Glutamatergic neuron (in vitro differentiated cells): ENCODE data around the gene CXCL6. TPM values are rescaled to one million over a fixed set of nuclear protein-coding genes. Genes with fewer than 3 reads are reported as not detected.

ENCODE experiments used
- DNase-seq: peaks from one replicate; pipeline ENCODE4 v3.0.0; 2022
- H3K27ac Mint-ChIP-seq: one replicate; pipeline ENCODE4 v1.8.0; 2020; ENCODE audit warnings: mild to moderate bottlenecking, mixed read lengths, inconsistent platforms; ENCODE audit not compliant: unreplicated experiment
- H3K27me3 Mint-ChIP-seq: one replicate; pipeline ENCODE4 v1.8.0; 2020; ENCODE audit warnings: mild to moderate bottlenecking, moderate library complexity, mixed read lengths, inconsistent platforms; ENCODE audit not compliant: unreplicated experiment
- H3K36me3 Mint-ChIP-seq: one replicate; pipeline ENCODE4 v1.8.0; 2020; ENCODE audit warnings: mild to moderate bottlenecking, mixed read lengths, inconsistent platforms; ENCODE audit not compliant: unreplicated experiment
- H3K4me1 Mint-ChIP-seq: one replicate; pipeline ENCODE4 v1.8.0; 2020; ENCODE audit warnings: mild to moderate bottlenecking, low read depth, mixed read lengths, inconsistent platforms; ENCODE audit not compliant: unreplicated experiment
- H3K4me3 Mint-ChIP-seq: one replicate; pipeline ENCODE4 v1.8.0; 2020; ENCODE audit warnings: mild to moderate bottlenecking, mixed read lengths, inconsistent platforms; ENCODE audit not compliant: unreplicated experiment
- H3K9me3 Mint-ChIP-seq: one replicate; pipeline ENCODE4 v1.8.0; 2020; ENCODE audit warnings: mild to moderate bottlenecking, moderate library complexity, mixed read lengths, inconsistent platforms; ENCODE audit not compliant: unreplicated experiment
- CTCF ChIP-seq: fragments of 200-600 bp; sonication (generic); IDR thresholded peaks from one replicate; pipeline ENCODE4 v1.5.0; 2021; ENCODE audit not compliant: partially characterized antibody, unreplicated experiment
- total RNA-seq: library from RNA; stranded (reverse); fragmentation: NEBNext Ultra II Directional; extraction: Animal tissue kit (Norgen Biotek cat#: 25700); gene quantifications from one replicate; pipeline ENCODE4 v1.2.1, GENCODE V29; 2021; ENCODE audit not compliant: unreplicated experiment

CXCL6 gene
- total RNA-seq, 1 donor from 2014 or later: not detected

GRCh38 chr4:73869130-73870055 lies 32.9 kb downstream of the CXCL6 start, which contains the start of gene CXCL1:
TSS of gene CXCL1 (plus strand) at chr4:73869393. CDS start at chr4:73869471, 78 bp downstream.
- Mint-ChIP-seq H3K4me1 (peaks cover 1% of the 10 kb centered on the region), H3K9me3 (no peaks in the 10 kb centered on the region), H3K27me3 (peaks cover 6% of the 10 kb centered on the region), H3K27ac (no peak within 1 kb of the TSS), H3K4me3 (peak within 1 kb of the TSS; percentile 87), H3K36me3 (no peaks in the 10 kb centered on the region)
- TF ChIP-seq CTCF: no peak
- peak; percentile 63 for DNase-seq

GRCh38 chr4:73870260-73870659 lies 33.8 kb downstream of the CXCL6 start:
- no peak overlapping the region for H3K27ac Mint-ChIP-seq
- no peaks in the 10 kb centered on the region for H3K36me3 Mint-ChIP-seq
- no peaks in the 10 kb centered on the region for H3K9me3 Mint-ChIP-seq

GRCh38 chr4:73870768-73871167 lies 34.3 kb downstream of the CXCL6 start:
- Mint-ChIP-seq H3K9me3 (no peaks in the 10 kb centered on the region), H3K27ac (no peak overlapping the region), H3K4me3 (no peak overlapping the region), H3K36me3 (no peaks in the 10 kb centered on the region), H3K27me3 (peaks cover 6% of the 10 kb centered on the region), H3K4me1 (peaks cover 1% of the 10 kb centered on the region)
- no peak for TF ChIP-seq CTCF
- no peak for DNase-seq

More at GRCh38 chr4:73870260-73870659, 33.8 kb downstream of the CXCL6 start:
- Mint-ChIP-seq H3K27me3 (peaks cover 6% of the 10 kb centered on the region), H3K4me3 (peak overlapping the region; percentile 87), H3K4me1 (peaks cover 1% of the 10 kb centered on the region)
- DNase-seq: no peak
- TF ChIP-seq CTCF: no peak

- no peak for TF ChIP-seq CTCF
- no peak overlapping the region for H3K27ac Mint-ChIP-seq
- no peaks in the 10 kb centered on the region for H3K9me3 Mint-ChIP-seq
- DNase-seq: no peak
- no peak overlapping the region for H3K4me3 Mint-ChIP-seq
- H3K36me3 Mint-ChIP-seq: no peaks in the 10 kb centered on the region
- H3K27me3 Mint-ChIP-seq: peaks cover 6% of the 10 kb centered on the region
- H3K4me1 Mint-ChIP-seq: peaks cover 1% of the 10 kb centered on the region
These were observed 35.2 kb downstream of the CXCL6 start for GRCh38 chr4:73871511-73872310.
